Heart right ventricle (tissue), 16 donors: Measurements from ENCODE around the gene PLB1. TPM values are rescaled to one million over a fixed set of nuclear protein-coding genes. Genes with fewer than 3 reads are reported as not detected.

Experiments
- ATAC-seq, 8 donors: fragments of 200-7000 bp; cut with Tn5 transposase; one replicate each; pipeline ENCODE4 v1.9.1; 2020; ENCODE audit warnings: mild to moderate bottlenecking in 8 of 8, moderate library complexity in 8 of 8, moderate number of reproducible peaks in 1 of 8
- DNase-seq, 2 donors: peaks; one replicate each; pipeline ENCODE4 v3.0.0-alpha.2; 2020
- H3K27ac ChIP-seq, 10 donors: fragments of 200-600 bp; sonication (generic) in 2 of 10; one replicate each; pipeline versions ENCODE4 v1.5.0 to v1.8.0; 2020 to 2022; ENCODE audit warnings: mild to moderate bottlenecking in 3 of 10
- H3K27me3 ChIP-seq, 7 donors: fragments of 200-600 bp; one replicate each; pipeline ENCODE4 v1.8.0; 2021 to 2022; ENCODE audit warnings: mild to moderate bottlenecking in 2 of 7
- H3K36me3 ChIP-seq, 9 donors: fragments of 200-600 bp; sonication (generic) in 1 of 9; one replicate each; pipeline versions ENCODE4 v1.5.0 to v1.8.0; 2020 to 2022; ENCODE audit warnings: mild to moderate bottlenecking in 2 of 9
- H3K4me1 ChIP-seq, 9 donors: fragments of 200-600 bp; sonication (generic) in 1 of 9; one replicate each; pipeline versions ENCODE4 v1.5.0 to v1.8.0; 2020 to 2022; ENCODE audit warnings: mild to moderate bottlenecking in 4 of 9
- H3K4me3 ChIP-seq, 10 donors: fragments of 200-600 bp; sonication (generic) in 2 of 10; one replicate each; pipeline versions ENCODE4 v1.5.0 to v1.8.0; 2020 to 2022; ENCODE audit warnings: mild to moderate bottlenecking in 7 of 10, moderate library complexity in 2 of 10
- H3K9me3 ChIP-seq, 11 donors: fragments of 200-600 bp in 10 of 11; sonication (generic) in 2 of 11; one replicate each; pipeline versions ENCODE4 v1.5.0 to v1.8.0; 2013 to 2022; ENCODE audit warnings: mild to moderate bottlenecking in 2 of 11, control low read depth in 1 of 11, moderate library complexity in 1 of 11
- WGBS, 2 donors: extraction: QIAGEN DNeasy Blood & Tissue Kit; methylation state at CpG; one replicate each; pipeline ENCODE4 v1.1.7; 2013; ENCODE audit warnings: inconsistent platforms in 1 of 2; 5-methylcytosine and 5-hydroxymethylcytosine counted together
- intact Hi-C, 10 donors: fragments of 100-400 bp; cut with DNase I; formaldehyde crosslinking; loops; one replicate each; pipeline versions ENCODE4 v1.11.1 to v1.14.2; 2022
- polyA plus RNA-seq, 2 donors: library from polyadenylated mRNA; stranded (reverse); fragments of 200-250 nt; gene quantifications; one replicate each; pipeline ENCODE4 v1.2.3, GENCODE V29; 2013
- total RNA-seq, 10 donors: library from RNA; stranded (reverse); fragmentation: NEBNext Ultra II Directional in 3 of 10; extraction: Animal tissue kit (Norgen Biotek cat#: 25700) in 3 of 10; gene quantifications; one replicate each; pipeline versions ENCODE4 v1.2.1 to v1.2.4, GENCODE V29; 2021 to 2023
- TF ChIP-seq, protein P1 (sequence below), 9 donors: fragments of 200-600 bp; sonication (generic) in 2 of 9; IDR thresholded peaks; one replicate each; pipeline versions ENCODE4 v1.5.0 to v1.8.0; 2021 to 2022; ENCODE audit warnings: antibody characterized with exemption in 9 of 9, mild to moderate bottlenecking in 5 of 9, moderate library complexity in 1 of 9
- donor health status: Arrhythmogenic right ventricular cardiomyopathy.
- donor health status: ischemic (EF 13 %, LVEDD 7.1; RV severe dilation, severe dysfunction).
- donor health status: healthy with polysubstance abuse.
- donor health status: DM: no; HTN: yes; CAD: no.
- donor health status: DM: no; HTN: no; CAD: no.
- donor health status: ischemic (EF 25% LVEDD 6.9; RV normal size, moderate dysfunction).
- donor health status: ischemic (EF 25% LVEDD 5.7; RV mildly dilated, moderate dysfunction).
- donor health status: healthy.
- donor health status: DM: yes; HTN: yes; CAD: no.
- donor health status: Ischemic cardiomyopathy.
- donor health status: ischemic (EF 35%, LVEDD 5.7; RV mildly dilated, moderate dysfunction).
- donor health status: nonischemic (EF 11% LVEDD 7.7; RV severe dilation, severe dysfunction).
- donor health status: DM: yes; HTN: yes; CAD: no.
- donor health status: PGD.
- donor health status: ischemic (EF 29% LVEDD 5.4; RV normal size, mild dysfunction).
- donor health status: nonischemic (EF 23%, LVEDD 6.1; RV moderate dilation, normal function).

PLB1 gene
- total and polyA plus RNA-seq, 12 donors, result 0.34 to 6.1 (median 1.4) TPM

DNA sequence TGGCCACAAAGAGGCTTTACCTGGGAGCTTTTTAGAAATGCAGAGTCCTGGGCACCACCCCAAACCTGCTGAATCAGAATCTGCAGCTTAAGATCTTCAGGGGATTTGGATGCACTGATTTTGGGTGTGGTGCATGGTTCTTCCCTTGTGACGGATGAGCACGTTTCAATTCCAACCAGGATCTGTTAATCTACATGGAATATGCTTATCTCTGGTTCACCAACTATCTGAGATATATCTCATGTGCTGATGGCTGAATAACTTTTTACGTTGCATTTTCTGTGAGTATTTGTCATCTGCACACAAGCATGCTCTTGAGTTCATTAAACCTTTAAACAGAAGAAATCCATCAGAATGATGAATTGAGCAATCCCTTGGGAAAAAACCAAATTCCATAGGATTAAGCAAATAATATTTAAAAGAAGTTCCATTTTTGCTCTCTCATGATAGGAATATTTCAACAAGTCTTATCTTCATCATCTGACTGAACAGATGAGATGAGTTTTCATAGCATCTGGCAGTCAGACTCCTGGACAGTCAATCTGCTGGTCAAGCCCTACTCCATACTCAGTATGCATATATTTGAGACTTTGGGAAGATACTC lies 120.6 kb downstream of the PLB1 start:
- ATAC-seq, result no peak
- WGBS, 2 donors, result 76 to 77% methylated on average over 3 of the region's 3 CpGs
- no peak for DNase-seq
- Histone ChIP-seq H3K4me3 (no peak overlapping the region), H3K27ac (no peak overlapping the region), H3K27me3 (no peaks in the 10 kb centered on the region), H3K4me1 (peaks cover 0 to 26% (median 16%) of the 10 kb centered on the region in 9 donors), H3K36me3 (peaks cover 0 to 23% (median 0%) of the 10 kb centered on the region in 9 donors), H3K9me3 (no peaks in the 10 kb centered on the region)
- TF ChIP-seq, protein P1, sequence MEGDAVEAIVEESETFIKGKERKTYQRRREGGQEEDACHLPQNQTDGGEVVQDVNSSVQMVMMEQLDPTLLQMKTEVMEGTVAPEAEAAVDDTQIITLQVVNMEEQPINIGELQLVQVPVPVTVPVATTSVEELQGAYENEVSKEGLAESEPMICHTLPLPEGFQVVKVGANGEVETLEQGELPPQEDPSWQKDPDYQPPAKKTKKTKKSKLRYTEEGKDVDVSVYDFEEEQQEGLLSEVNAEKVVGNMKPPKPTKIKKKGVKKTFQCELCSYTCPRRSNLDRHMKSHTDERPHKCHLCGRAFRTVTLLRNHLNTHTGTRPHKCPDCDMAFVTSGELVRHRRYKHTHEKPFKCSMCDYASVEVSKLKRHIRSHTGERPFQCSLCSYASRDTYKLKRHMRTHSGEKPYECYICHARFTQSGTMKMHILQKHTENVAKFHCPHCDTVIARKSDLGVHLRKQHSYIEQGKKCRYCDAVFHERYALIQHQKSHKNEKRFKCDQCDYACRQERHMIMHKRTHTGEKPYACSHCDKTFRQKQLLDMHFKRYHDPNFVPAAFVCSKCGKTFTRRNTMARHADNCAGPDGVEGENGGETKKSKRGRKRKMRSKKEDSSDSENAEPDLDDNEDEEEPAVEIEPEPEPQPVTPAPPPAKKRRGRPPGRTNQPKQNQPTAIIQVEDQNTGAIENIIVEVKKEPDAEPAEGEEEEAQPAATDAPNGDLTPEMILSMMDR (IDR thresholded peaks at IDR 0.05), result no peak
- intact Hi-C loops, result no loop called here

DNA sequence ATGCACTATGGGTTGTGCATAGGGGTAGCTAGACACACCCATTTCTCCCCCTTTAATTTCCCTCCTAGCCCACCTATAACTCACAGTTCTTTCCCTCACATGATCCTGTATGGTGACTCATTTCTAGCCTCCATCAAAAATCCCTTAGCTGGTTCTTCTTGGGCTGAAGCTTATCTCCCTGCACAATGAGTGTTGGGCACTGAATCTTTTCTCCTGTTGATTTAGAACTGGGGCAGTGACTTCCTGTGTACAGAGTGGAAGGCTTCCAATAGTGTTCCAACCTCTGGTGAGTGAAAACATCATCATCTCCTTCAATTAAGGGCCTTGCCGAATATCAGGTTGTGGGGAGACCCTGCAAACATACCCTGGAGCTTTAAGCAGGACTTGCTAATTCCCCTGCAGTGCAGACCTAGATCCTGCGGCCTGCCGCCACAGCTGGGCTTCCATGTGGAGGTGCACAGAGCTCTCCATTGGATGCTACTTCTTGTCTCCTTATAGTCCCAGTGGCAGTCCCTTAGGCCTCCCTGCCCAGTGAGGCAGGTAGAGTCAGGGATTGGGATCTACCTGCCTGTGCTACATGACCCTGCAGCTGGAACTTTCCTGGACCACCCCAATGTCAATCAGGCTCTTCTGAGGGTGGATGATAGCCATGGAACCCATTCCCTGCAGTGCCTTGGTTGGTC lies 121.8 kb downstream of the PLB1 start:
- no peaks in the 10 kb centered on the region for H3K9me3 ChIP-seq
- intact Hi-C loops, result no loop called here
- H3K36me3 ChIP-seq, result peaks cover 0 to 23% (median 0%) of the 10 kb centered on the region in 9 donors
- WGBS, 2 donors, result 83 to 86% methylated on average over 3 of the region's 3 CpGs
- H3K4me3 ChIP-seq, result no peak overlapping the region
- TF ChIP-seq, protein P1 (IDR thresholded peaks at IDR 0.05), result no peak
- ATAC-seq (no peak), DNase-seq (no peak)
- H3K27ac ChIP-seq, result no peak overlapping the region
- H3K27me3 ChIP-seq, result no peaks in the 10 kb centered on the region
- H3K4me1 ChIP-seq, result peaks cover 0 to 34% (median 24%) of the 10 kb centered on the region in 9 donors

DNA sequence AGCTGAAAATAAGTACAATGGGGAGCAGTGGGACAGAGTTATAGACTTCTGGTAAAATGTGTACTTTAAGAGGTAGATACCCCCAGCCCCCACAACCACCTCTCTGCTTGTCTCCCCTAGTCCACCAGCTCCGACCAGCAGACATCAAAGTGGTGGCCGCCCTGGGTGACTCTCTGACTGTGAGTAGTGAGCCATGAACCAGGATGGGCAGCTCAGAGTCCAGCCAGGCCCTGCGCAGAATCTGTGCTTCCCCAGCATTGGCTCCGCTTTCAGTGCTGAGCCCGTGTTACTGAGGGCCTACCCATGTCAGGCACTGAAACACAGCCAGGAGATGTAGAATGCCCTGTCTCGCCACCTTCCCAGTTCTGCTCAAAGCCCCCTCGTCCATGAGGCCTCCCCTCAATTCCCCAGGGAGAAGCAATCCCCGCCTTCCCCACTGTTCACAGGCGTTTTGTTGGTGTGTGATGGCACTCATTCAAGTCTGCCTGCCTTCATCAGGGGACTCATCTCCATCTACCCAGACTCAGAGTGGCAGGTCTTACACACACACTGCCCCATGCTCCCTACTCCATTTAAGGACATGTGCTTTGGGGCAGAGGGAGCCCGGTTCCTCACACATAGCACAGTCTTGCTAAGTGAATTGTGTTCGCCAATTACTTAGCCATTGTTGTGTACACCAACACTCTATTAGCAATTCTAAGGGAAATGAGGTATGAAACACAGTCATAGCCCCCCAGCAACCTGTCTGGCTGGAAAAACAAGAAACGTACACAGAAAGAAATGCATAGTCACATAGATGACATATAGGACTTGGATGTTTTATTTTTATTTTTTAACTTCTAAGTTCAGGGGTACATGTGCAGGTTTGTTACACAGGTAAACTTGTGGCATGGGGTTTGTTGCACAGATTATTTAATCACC lies 122.6 kb downstream of the PLB1 start:
- Histone ChIP-seq H3K9me3 (no peaks in the 10 kb centered on the region), H3K27me3 (no peaks in the 10 kb centered on the region), H3K27ac (no peak overlapping the region), H3K4me1 (peaks cover 0 to 34% (median 24%) of the 10 kb centered on the region in 9 donors), H3K4me3 (no peak overlapping the region), H3K36me3 (peaks cover 0 to 23% (median 0%) of the 10 kb centered on the region in 9 donors)
- ATAC-seq (no peak), DNase-seq (no peak)
- TF ChIP-seq, protein P1 (IDR thresholded peaks at IDR 0.05), result no peak
- intact Hi-C loops, result no loop called here
- WGBS, 2 donors, result 91 to 92% methylated on average over 12 of the region's 12 CpGs
